NCI-H128 (cell line): ENCODE measurements around the gene DGKB.
A peak's percentile ranks its signal among the peaks of the same experiment; 100 is the strongest.

Experiments used
- DNase-seq: peaks from one replicate; lab custom pipeline; 2025; ENCODE audit not compliant: unreplicated experiment; lab: John Stamatoyannopoulos, UW

DGKB gene

DNA sequence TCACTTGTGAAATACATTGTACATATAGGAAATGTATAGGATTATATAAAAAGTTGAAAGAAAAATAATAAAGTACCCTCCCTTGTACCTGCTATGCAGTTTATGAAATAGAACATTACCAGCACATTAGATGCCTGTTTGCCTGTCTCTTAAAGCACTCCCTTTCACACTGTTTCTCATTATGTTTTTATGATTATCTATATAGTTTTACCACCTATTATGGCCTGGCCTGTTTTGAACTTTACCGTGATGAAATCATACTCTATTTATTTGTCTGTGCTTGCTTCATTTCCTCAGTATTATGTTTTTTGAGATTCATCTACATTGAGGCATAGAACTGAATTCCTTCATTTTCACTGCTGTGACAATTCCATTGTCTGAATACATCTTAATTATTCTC is 41.1 kb downstream of the DGKB start:
- DNase-seq, result no peak

GRCh38 chr7:14859267-14859666 is 43.3 kb downstream of the DGKB start:
- no peak for DNase-seq

DNA sequence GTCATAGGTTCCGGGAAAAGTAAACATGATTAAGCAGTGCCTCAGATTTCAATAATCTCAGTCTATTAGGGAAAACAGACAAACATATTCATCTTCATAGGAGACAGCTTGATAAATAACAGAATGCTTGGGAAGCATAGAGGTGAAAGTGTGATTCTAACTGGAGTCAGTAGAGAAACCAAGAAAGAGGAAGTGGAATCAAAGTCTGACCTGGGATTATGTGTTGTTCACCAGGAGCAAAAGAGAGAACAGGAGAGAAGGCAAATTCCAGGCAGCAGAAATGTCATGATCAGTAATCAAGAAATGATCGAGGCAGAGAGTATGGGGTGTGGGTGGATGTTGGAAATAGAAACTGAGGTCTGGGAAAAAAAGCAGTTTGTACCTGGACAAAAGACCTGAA is 43.7 kb downstream of the DGKB start:
- no peak for DNase-seq

- DNase-seq, result no peak
Observed at GRCh38 chr7:14858410-14858809, 44.1 kb downstream of the DGKB start.

- no peak for DNase-seq
Observed at GRCh38 chr7:14855033-14855794, 47.3 kb downstream of the DGKB start.

DNA sequence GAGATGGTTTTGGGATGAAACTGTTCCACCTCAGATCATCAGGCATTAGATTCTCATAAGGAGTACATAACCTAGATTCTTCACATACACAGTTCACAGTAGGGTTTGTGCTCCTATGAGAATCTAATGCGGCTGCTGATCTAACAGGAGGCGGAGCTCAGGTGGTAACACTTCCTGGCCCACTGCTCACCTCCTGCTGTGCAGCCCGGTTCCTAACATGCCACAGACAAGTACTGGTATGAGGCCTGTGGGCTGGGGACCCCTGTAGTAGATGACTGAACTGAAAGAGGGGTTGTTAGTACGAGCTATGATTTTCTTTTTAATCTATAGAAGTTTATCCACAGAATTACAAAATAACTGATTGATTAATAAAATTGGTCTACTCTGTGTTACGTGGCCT is 48.1 kb downstream of the DGKB start:
- DNase-seq, result no peak

DNA sequence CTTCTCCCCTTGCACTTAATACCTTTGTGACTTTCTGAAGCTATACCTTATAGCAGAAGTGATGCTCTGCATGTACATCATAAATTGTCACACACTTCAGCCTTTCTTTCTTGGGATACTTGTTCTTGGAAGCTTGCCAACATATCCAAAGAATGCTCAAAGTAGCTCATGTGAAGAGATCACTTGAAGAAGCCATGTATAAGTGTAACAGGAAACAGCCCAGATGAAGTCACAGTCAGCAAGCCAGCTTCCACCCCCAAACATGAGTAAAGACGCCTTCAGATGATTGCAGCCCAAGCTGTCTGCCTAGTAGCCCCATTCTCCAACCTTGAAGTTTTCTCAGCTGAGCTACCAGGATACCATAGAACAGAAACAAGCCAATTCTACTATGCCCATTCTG is 50.9 kb downstream of the DGKB start:
- DNase-seq, result no peak

GRCh38 chr7:14850039-14850438 is 52.5 kb downstream of the DGKB start:
- DNase-seq, result no peak

DNA sequence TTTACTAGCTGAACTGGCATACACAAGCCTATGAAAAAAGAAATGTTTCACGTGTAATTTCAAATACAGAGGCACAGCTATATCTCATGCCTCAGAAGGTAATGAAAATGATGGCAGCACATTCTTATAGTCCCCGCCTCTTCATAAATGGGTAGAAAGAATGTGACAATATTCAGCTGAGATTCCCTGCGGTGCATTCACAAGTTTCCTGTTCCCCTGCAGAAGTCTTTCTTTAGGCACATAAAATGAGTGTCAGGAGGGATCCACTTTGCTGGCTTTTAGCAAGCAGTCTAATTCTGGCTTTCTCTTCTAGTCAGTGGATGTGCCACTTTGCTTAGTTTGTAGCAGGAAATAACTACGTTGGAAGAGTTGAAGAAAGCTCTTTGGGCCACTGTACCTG is 56.1 kb downstream of the DGKB start:
- DNase-seq, result no peak

DNA sequence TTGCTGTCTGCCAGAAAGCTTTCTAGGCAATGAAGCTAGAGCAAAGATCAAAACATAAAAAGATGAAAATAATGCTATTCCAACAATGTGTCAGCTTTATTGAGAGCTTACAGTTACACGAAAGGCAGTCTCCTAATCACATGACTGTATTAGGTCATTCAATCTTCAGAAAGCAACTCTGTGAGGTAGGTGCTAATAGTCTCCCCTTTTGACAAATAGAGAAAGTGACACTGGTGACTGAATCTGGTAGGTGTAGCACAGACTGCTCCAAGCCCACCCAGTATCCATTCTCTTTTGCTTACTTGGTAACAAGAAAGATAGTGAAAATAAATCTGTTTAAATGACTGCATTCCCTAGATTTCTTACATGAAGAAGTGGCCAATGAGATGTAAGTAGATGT is 58.8 kb downstream of the DGKB start:
- DNase-seq, result no peak

DNA sequence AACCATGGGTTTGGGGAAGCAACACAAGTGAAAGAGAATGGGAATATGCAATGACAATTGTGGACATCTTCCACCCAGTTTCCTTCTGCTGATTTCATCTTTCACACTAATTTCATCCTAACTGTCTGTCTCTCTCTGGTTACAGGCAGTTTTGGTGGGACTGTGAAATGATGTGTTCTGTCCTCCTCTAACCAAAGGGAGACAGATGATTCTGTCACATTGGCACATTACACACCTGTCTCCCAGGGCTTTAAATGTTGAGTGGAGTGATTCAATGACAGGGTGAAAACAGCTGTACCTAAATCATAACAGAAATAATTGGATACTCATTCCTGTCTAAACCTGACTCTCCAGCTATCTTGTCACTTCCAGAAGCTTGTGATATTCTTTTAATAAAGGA is 60.0 kb downstream of the DGKB start:
- no peak for DNase-seq

DNA sequence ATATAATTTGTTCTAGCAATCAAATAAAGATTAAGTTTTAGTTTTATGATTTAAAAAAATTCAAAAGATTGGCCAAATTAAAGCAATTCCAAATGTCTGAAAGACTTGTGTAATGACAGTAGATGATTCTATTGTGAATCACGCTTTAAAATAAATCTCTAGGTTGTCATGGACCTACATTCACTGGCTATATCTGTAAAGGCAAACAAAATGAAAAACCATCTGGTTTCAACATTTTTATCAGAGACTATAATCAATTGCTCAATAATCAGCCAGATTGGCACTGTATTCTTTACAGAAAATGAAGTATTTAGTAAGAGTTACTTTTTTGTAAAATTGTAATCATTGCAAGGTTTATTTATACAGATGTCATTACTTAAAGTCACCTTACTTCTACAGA is 60.7 kb downstream of the DGKB start:
- no peak for DNase-seq

GRCh38 chr7:14841086-14841485 is 61.5 kb downstream of the DGKB start:
- DNase-seq, result no peak

- no peak for DNase-seq
Observed at GRCh38 chr7:14839307-14839706, 63.2 kb downstream of the DGKB start.

DNA sequence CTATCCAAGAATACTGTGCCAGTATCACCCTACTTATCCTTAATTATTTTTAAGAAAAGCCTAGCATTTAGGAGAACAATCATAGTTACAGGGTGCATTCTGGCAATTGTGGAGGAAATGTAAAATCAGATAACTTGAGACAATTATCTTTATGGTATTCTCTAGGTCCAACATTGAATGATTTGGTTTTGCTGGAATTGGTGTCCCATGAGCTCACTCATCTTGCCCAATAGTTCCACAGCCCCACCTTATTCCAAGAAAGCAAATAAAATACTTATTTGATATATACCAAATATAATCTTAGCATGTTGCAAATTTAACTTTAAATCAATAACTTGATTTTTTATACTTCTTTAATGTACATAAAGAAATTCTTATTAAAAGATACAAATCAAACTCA is 65.3 kb downstream of the DGKB start:
- no peak for DNase-seq

- peak; percentile 68 for DNase-seq
Observed at GRCh38 chr7:14836571-14837189, 65.9 kb downstream of the DGKB start.

- DNase-seq, result no peak
Observed at GRCh38 chr7:14836006-14836405, 66.5 kb downstream of the DGKB start.

GRCh38 chr7:14835384-14835783 is 67.2 kb downstream of the DGKB start:
- peak; percentile 89 for DNase-seq

- no peak for DNase-seq
Observed at GRCh38 chr7:14834883-14835282, 67.7 kb downstream of the DGKB start.

DNA sequence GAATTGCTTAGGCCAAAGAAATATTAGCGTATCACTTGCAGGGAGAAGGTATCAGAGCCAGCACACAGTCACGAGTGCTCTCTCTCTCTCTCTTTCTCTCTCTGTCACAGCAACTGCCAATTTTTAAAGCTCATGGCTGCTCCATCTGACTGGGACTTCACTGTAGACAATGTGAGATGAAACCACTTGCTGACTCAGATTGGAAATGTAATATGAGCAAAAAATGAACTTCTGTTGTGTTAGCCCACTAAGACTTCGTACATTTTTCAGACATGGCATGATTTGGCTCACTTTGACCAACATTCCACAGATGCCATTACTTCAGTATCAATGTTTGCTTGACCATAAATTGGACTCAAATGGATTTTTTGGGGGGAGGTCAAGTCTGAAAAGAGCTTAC is 68.1 kb downstream of the DGKB start:
- DNase-seq, result no peak

GRCh38 chr7:14833707-14834106 is 68.8 kb downstream of the DGKB start:
- DNase-seq, result no peak

DNA sequence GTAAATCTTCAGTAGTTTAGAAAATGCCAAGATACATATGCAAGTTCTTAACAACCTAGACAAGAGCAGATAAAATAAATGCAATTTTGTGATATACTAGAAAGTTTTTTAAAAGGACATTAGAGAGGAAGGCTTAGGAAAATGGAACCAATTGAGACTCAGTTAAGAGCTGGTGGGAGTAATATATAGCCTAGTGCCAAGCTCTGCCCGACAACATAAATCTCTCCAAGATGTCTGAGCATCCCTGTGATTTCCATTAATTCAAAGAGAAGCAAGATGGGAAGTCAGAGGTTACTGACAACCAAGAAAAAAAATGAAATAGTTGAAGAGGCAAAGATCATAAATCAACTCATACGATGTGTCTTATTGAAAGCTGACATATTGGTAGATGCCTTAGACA is 74.5 kb downstream of the DGKB start:
- DNase-seq, result no peak

GRCh38 chr7:14826426-14826825 is 76.1 kb downstream of the DGKB start:
- DNase-seq, result no peak
